ENCODE data around the gene CYP27B1.

CYP27B1 gene

DNA sequence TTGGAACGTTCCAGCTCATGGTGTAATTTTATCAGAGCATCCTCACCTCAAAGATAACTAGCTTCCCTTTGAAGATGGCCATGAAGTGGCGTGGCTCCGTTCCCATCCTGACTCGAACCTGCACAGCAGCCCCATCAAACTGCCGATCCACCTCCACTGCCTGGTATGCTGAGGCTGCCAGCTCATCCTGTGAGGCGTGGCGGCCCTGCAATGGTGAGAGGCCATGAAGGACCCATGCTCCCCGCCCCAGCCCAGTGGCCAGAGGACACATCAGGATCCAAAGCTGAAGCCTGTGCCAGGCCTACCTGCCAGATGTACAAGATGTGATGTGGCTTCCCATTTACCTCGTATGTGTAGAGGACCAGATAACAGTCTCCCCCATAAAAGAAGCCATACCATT, 40.4 kb upstream of the CYP27B1 start:
- Histone ChIP-seq H3K27me3 (ENCODE audit: control insufficient read depth, insufficient read depth, low read length) (no peaks in the 10 kb centered on the region), H3K9ac (ENCODE audit: low read depth, low read length) (no peak overlapping the region), H3K4me1 (ENCODE audit: control insufficient read depth, insufficient read depth, low read length) (no peaks in the 10 kb centered on the region), H3K9me3 (ENCODE audit: control insufficient read depth, insufficient read depth, low read length) (no peaks in the 10 kb centered on the region), H3K36me3 (ENCODE audit: control insufficient read depth, insufficient read depth, low read length) (no peaks in the 10 kb centered on the region), H3K4me3 (ENCODE audit: low read depth, low read length) (no peak overlapping the region)

DNA sequence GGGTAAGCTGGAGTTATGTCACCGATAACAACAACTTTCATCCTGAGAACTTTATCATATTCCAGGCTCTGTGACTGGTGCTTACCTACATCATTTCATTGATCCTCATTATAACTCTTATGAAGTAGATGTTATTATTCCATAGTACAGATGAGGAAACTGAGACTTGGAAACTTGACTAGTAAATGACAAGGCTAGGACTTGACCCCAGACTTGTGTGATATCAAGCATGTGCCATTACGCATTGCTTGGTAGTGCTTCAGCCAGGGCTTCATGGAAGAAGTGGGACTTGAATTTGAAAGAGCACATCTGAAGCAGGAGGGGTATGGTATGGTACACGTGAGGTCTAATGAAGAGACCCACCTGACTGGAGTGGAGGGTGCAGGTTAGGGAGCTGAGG, 39.8 kb upstream of the CYP27B1 start:
- Histone ChIP-seq H3K4me1 (ENCODE audit: control insufficient read depth, insufficient read depth, low read length) (no peaks in the 10 kb centered on the region), H3K36me3 (ENCODE audit: control insufficient read depth, insufficient read depth, low read length) (no peaks in the 10 kb centered on the region), H3K9ac (ENCODE audit: low read depth, low read length) (no peak overlapping the region), H3K4me3 (ENCODE audit: low read depth, low read length) (no peak overlapping the region), H3K9me3 (ENCODE audit: control insufficient read depth, insufficient read depth, low read length) (no peaks in the 10 kb centered on the region), H3K27me3 (ENCODE audit: control insufficient read depth, insufficient read depth, low read length) (no peaks in the 10 kb centered on the region)

DNA sequence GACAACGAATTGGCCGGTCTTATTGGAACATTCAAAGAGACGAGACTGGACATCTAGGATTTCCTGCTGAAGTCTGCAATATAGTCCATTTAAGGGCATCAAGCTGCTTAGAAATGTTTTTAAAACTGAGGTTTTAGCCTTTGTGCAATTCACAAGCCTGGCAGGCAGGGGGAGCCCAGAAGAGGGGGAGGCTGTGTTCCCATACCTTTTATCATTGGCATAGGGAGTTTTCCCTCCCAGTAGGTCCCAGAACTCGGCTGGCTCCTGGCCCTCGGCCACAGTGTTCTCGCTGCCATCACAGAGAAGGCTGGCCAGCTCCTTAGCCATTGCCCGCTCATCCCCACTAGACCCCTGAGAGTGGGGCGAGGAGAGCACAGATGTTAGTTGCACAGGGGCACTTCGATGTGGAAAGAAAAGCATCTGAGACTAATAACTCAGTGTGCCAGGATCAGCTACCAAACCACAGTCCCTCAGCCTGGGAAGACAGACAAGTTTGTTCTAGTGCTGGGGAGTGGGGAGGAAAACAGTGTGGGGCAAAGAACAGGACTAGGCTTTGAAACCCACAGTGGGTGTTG, 36.5 kb upstream of the CYP27B1 start:
- H3K36me3 ChIP-seq (ENCODE audit: control insufficient read depth, insufficient read depth, low read length): no peaks in the 10 kb centered on the region
- H3K4me1 ChIP-seq (ENCODE audit: control insufficient read depth, insufficient read depth, low read length): no peaks in the 10 kb centered on the region
- no peaks in the 10 kb centered on the region for H3K27me3 ChIP-seq (ENCODE audit: control insufficient read depth, insufficient read depth, low read length)
- no peak overlapping the region for H3K4me3 ChIP-seq (ENCODE audit: low read depth, low read length)
- H3K9ac ChIP-seq (ENCODE audit: low read depth, low read length): no peak overlapping the region
- H3K9me3 ChIP-seq (ENCODE audit: control insufficient read depth, insufficient read depth, low read length): no peaks in the 10 kb centered on the region

DNA sequence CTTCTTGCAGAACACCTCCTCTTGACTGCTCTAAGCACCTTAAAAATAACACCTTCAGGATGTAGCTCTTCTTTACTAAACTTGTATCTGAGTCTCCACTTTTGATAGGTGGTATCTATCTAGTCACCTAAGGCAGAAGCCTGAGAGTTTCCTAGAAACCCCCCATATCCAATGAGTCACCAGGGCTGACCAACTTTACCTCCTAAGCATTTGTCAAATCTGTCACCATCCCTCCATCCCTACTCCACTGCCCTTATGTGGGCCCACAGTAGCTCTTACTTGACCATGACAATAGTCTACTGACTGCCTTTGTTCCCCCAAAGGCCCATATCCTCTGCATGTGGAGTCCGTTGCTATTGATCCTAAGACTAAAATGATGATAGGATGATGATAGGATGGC, 35.7 kb upstream of the CYP27B1 start:
- Histone ChIP-seq H3K9ac (ENCODE audit: low read depth, low read length) (no peak overlapping the region), H3K36me3 (ENCODE audit: control insufficient read depth, insufficient read depth, low read length) (no peaks in the 10 kb centered on the region)

DNA sequence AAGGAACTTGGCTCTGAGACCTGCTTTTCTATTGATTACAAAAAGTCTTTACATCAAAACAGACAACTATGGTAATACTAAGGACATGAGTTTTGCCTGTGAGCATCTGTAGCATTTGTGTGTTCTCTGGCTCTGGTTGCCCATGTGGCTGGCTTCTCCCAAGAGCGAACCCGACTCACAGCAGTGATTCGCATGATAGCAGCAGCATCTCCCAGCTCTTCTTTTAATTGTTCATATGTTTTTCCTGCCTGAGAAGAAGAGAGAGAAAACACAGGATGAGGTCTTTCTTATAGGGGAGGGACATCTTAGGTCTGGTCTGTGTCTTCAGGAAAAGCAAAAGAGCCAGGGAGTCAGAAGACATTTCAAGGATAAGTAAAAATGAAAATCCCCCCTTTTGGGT, 34.1 kb upstream of the CYP27B1 start:
- Histone ChIP-seq H3K9me3 (ENCODE audit: control insufficient read depth, insufficient read depth, low read length) (no peaks in the 10 kb centered on the region), H3K36me3 (ENCODE audit: control insufficient read depth, insufficient read depth, low read length) (peaks cover 5% of the 10 kb centered on the region), H3K9ac (ENCODE audit: low read depth, low read length) (no peak overlapping the region), H3K4me1 (ENCODE audit: control insufficient read depth, insufficient read depth, low read length) (no peaks in the 10 kb centered on the region), H3K4me3 (ENCODE audit: low read depth, low read length) (no peak overlapping the region), H3K27me3 (ENCODE audit: control insufficient read depth, insufficient read depth, low read length) (no peaks in the 10 kb centered on the region)

More for the DNA sequence above, 35.7 kb upstream of the CYP27B1 start:
- H3K27me3 ChIP-seq (ENCODE audit: control insufficient read depth, insufficient read depth, low read length): no peaks in the 10 kb centered on the region
- no peaks in the 10 kb centered on the region for H3K9me3 ChIP-seq (ENCODE audit: control insufficient read depth, insufficient read depth, low read length)
- H3K4me3 ChIP-seq (ENCODE audit: low read depth, low read length): no peak overlapping the region
- H3K4me1 ChIP-seq (ENCODE audit: control insufficient read depth, insufficient read depth, low read length): no peaks in the 10 kb centered on the region

DNA sequence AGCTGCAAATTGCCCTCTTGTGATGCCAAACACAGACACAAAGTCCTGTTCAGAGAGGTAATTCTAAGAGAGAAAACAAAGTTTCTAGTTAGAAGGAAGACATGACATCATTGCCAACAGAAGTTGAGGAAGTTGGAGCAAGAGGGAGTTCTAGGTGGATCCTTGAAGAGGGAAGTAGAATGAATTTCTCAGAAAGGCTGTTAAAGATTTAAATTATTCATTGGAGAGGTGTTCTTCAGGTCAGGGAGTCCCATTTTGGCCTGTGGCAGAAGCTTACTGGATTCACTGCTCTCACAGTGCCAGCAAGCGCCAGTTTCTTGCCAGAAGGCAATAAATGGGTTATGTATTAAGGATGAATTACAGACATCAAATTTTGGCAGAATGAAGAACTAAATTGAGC, 31.1 kb upstream of the CYP27B1 start:
- Histone ChIP-seq H3K4me3 (ENCODE audit: low read depth, low read length) (no peak overlapping the region), H3K4me1 (ENCODE audit: control insufficient read depth, insufficient read depth, low read length) (no peaks in the 10 kb centered on the region), H3K9ac (ENCODE audit: low read depth, low read length) (no peak overlapping the region), H3K9me3 (ENCODE audit: control insufficient read depth, insufficient read depth, low read length) (no peaks in the 10 kb centered on the region), H3K36me3 (ENCODE audit: control insufficient read depth, insufficient read depth, low read length) (peaks cover 6% of the 10 kb centered on the region), H3K27me3 (ENCODE audit: control insufficient read depth, insufficient read depth, low read length) (no peaks in the 10 kb centered on the region)

DNA sequence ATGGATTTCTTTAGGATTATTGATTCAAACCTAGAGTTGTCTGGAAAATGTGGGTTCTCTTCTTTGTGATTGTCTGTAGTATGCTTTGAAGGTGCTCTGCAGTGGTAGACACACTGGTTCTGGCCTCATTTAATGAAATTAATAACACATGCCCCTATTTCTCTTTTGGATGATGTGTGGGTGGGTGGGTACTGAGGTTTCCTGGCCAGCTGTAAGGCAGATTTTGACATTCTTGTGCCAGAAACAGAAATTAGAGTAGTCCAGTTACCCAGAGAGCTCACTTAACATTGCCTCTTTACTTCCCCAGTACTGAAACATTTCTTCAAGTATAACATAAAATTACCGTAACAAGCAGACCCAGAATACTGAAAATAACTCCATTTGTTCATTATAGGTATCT, 30.1 kb upstream of the CYP27B1 start:
- no peaks in the 10 kb centered on the region for H3K4me1 ChIP-seq (ENCODE audit: control insufficient read depth, insufficient read depth, low read length)
- H3K9me3 ChIP-seq (ENCODE audit: control insufficient read depth, insufficient read depth, low read length): no peaks in the 10 kb centered on the region
- H3K27me3 ChIP-seq (ENCODE audit: control insufficient read depth, insufficient read depth, low read length): no peaks in the 10 kb centered on the region
- H3K4me3 ChIP-seq (ENCODE audit: low read depth, low read length): no peak overlapping the region
- peaks cover 16% of the 10 kb centered on the region for H3K36me3 ChIP-seq (ENCODE audit: control insufficient read depth, insufficient read depth, low read length)
- no peak overlapping the region for H3K9ac ChIP-seq (ENCODE audit: low read depth, low read length)

DNA sequence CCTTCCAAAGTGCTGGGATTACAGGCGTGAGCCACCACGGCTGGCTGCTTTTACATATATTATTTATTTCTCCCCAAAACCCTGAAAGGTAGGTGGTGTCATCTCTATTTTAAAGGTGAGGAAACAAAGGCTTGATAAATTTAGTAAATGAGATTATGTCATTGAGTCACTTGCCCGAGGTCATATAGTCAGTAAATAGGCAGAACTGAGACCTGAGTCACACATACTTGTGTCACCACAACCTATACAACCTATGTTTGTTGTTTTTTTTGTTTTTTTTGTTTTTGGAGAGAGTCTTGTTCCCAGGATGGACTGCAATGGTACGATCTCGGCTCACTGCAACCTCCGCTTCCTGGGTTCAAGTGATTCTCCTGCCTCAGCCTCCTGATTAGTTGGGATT, 28.5 kb upstream of the CYP27B1 start:
- H3K9me3 ChIP-seq (ENCODE audit: control insufficient read depth, insufficient read depth, low read length): no peaks in the 10 kb centered on the region
- H3K4me1 ChIP-seq (ENCODE audit: control insufficient read depth, insufficient read depth, low read length): no peaks in the 10 kb centered on the region
- H3K36me3 ChIP-seq (ENCODE audit: control insufficient read depth, insufficient read depth, low read length): peaks cover 17% of the 10 kb centered on the region
- H3K9ac ChIP-seq (ENCODE audit: low read depth, low read length): no peak overlapping the region
- H3K4me3 ChIP-seq (ENCODE audit: low read depth, low read length): no peak overlapping the region
- H3K27me3 ChIP-seq (ENCODE audit: control insufficient read depth, insufficient read depth, low read length): no peaks in the 10 kb centered on the region

DNA sequence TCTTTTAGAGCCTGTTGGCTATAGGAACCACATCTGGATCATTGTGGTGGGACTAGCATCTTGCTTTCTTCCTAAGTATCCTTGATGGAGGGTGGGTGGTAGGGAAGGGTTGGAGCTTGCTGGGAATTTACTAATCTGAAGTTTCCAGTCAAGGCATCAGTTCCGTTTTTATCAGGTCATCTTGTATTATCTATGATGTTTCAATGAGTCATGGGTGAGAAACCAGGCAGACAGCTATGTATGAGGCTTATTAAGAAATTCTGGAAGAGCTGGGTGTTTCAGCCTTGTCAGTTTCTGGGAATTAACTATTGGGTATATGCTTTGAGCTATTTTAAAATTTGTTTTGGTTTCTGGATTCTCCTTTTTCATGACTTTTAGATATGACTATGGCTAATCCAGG, 27.0 kb upstream of the CYP27B1 start:
- H3K27me3 ChIP-seq (ENCODE audit: control insufficient read depth, insufficient read depth, low read length): no peaks in the 10 kb centered on the region
- H3K9ac ChIP-seq (ENCODE audit: low read depth, low read length): no peak overlapping the region
- H3K9me3 ChIP-seq (ENCODE audit: control insufficient read depth, insufficient read depth, low read length): no peaks in the 10 kb centered on the region
- peaks cover 17% of the 10 kb centered on the region for H3K36me3 ChIP-seq (ENCODE audit: control insufficient read depth, insufficient read depth, low read length)
- no peak overlapping the region for H3K4me3 ChIP-seq (ENCODE audit: low read depth, low read length)
- no peaks in the 10 kb centered on the region for H3K4me1 ChIP-seq (ENCODE audit: control insufficient read depth, insufficient read depth, low read length)

DNA sequence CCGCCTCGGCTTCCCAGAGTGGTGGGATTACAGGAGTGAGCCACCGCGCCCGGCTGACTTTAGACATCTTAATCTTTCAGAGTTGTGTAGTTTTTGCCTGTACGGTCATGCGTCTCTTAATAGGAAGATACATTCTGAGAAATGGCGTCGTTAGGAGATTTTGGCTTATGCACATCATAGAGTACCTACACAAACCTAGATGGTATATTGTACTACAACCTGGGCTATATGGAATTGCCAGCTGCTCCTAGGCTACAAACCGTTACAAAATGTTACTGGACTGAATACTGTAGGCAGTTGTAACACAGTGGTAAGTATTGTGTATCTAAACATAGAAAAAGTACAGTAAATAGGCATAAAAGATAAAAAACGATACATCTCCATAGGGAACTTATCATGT, 17.0 kb upstream of the CYP27B1 start:
- H3K9me3 ChIP-seq (ENCODE audit: control insufficient read depth, insufficient read depth, low read length): no peaks in the 10 kb centered on the region
- H3K36me3 ChIP-seq (ENCODE audit: control insufficient read depth, insufficient read depth, low read length): peaks cover 2% of the 10 kb centered on the region
- no peak overlapping the region for H3K4me3 ChIP-seq (ENCODE audit: low read depth, low read length)
- H3K4me1 ChIP-seq (ENCODE audit: control insufficient read depth, insufficient read depth, low read length): no peaks in the 10 kb centered on the region
- H3K9ac ChIP-seq (ENCODE audit: low read depth, low read length): no peak overlapping the region
- H3K27me3 ChIP-seq (ENCODE audit: control insufficient read depth, insufficient read depth, low read length): no peaks in the 10 kb centered on the region

DNA sequence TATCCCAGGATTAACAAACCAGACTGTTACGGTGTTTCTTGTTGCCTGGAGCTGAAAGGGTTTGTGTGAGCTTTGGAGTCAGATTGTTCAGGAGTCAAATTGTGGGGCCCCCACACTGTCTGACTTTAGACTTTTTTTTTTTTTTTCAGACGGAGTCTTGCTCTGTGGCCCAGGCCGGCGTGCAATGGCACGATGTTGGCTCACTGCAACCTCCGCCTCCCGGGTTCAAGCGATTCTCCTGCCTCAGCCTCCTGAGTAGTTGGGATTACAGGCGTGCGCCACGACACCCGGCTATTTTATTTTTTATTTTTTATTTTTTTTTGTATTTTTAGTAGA, 16.6 kb upstream of the CYP27B1 start:
- peak overlapping the region; percentile 94 for H3K9ac ChIP-seq (ENCODE audit: low read depth, low read length)
- no peaks in the 10 kb centered on the region for H3K27me3 ChIP-seq (ENCODE audit: control insufficient read depth, insufficient read depth, low read length)
- peaks cover 2% of the 10 kb centered on the region for H3K36me3 ChIP-seq (ENCODE audit: control insufficient read depth, insufficient read depth, low read length)
- H3K4me3 ChIP-seq (ENCODE audit: low read depth, low read length): peak overlapping the region; percentile 99
- no peaks in the 10 kb centered on the region for H3K9me3 ChIP-seq (ENCODE audit: control insufficient read depth, insufficient read depth, low read length)
- H3K4me1 ChIP-seq (ENCODE audit: control insufficient read depth, insufficient read depth, low read length): no peaks in the 10 kb centered on the region

DNA sequence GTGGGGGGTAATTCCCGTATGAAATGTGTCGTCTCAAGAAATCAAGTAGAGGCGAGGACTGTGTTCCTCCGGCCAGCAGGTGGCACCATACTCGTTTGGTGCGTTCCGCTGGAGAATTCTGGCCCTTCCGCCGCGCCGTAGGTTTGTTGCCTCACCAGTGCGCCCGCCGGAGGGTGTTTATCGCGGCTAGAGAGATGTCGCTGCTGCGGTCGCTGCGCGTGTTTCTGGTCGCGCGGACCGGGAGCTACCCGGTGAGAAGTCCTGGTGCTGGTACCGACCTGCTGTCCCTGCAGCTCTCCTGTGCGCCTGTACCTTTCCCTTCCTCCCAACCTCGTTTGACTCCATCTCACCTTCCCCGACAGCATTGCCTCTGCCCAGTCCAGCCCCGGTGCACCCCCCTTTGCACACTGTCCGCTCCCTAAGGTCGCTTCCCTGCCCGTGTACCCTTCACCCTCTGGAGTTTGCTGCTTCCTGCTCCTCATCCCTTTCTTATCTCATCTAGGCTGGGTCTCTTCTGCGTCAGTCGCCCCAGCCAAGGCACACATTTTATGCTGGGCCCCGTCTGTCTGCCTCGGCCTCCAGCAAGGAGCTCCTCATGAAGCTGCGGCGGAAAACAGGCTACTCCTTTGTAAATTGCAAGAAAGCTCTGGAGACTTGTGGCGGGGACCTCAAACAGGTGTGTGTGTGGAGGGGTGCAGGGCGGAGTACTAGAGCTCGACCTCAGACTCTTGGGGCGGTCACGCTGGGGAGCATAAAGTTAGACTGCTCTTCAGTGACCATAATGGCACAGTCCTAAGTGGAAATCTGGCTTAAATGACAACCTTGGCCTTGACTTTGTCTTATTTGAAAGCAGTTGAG, 16.0 kb upstream of the CYP27B1 start, which contains the start of gene TSFM:
TSFM (plus strand) TSS at position 180 of the 858 bp plus-strand sequence; CDS start at position 195, 15 bp downstream.
- Histone ChIP-seq H3K27me3 (ENCODE audit: control insufficient read depth, insufficient read depth, low read length) (no peaks in the 10 kb centered on the region), H3K4me3 (ENCODE audit: low read depth, low read length) (peak within 1 kb of the TSS; percentile 99), H3K4me1 (ENCODE audit: control insufficient read depth, insufficient read depth, low read length) (no peaks in the 10 kb centered on the region), H3K36me3 (ENCODE audit: control insufficient read depth, insufficient read depth, low read length) (peaks cover 2% of the 10 kb centered on the region), H3K9ac (ENCODE audit: low read depth, low read length) (peak within 1 kb of the TSS; percentile 94), H3K9me3 (ENCODE audit: control insufficient read depth, insufficient read depth, low read length) (no peaks in the 10 kb centered on the region)
